ENCODE results near the gene KIF20A.

DNA sequence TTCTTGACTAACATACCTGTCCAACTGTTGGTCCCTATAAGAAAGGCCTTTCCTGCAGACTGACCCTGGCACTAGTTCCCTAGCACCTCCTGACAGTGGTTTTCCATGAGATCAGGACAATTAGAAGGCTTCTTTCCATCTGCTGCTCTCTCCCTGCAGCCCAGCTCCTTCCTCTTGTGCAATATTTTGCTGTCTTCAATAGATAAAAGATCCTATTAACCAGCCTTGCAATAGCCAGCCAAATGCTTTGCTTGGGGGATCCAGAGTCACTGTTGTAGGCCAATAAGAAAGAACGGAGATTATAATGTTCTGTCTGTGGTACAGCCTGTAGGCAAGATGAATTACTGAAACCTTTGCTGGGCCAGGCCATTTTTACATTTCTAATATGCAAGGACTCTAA is 21.3 kb upstream of the KIF20A start:
- TF ChIP-seq POLR2AphosphoS5 (IDR thresholded peaks at IDR 0.05; ENCODE audit: low read depth, low read length) = no peak
- no peak for TF ChIP-seq TAF1 (IDR thresholded peaks at IDR 0.05; ENCODE audit: borderline replicate concordance, low read depth, low read length)
- no peak for TF ChIP-seq POLR2A (IDR thresholded peaks at IDR 0.05; ENCODE audit: low read depth, low read length)

Measured in GM12892 (cell line).